ENCODE data around the gene KRTAP26-1.

The KRTAP26-1 gene

GRCh38 chr21:30271156-30271555 is 49.0 kb downstream of the KRTAP26-1 start:
- no peak for ATAC-seq

DNA sequence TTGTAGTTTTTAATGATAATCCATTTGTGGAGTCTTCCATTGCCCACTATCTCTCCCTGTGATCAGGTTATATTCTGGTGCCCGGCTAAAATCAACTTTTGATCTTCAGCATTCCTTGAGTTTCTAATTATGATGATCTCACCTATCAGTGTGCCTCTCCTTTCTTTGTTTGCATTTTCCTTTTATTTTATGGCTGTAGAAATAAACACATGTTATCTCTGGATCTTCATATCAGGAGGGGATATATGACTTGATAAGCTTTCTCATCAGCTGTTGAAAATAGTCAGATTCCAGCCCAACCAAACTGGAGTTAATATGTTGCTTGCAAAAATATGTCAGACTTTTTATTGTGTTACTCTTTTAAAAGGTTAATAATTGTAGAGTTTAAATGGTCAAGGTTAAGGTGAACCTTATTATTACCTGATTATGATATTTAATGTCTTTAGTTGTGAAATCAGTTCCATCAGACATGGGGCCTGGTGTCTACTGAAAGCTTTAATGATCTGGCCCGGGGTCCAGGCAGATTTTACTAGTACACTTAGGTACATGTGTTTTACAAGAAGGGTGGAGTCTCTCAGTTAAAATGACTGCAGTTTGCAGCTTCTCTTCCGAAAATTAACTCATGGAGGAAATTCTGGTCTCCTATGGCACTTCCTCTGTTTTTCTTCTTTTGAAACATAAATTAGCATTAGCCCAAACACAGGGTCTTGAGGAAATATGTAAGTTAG is 50.1 kb downstream of the KRTAP26-1 start:
- ATAC-seq: no peak
